HEK293T (cell line): ENCODE measurements around the gene LHX4.

Experiments
- CTCF ChIA-PET: fragments of 350-600 bp; formaldehyde crosslinking; extraction: SDS; loops from one replicate; lab custom pipeline; 2021; ENCODE audit warnings: antibody characterized with exemption, inconsistent platforms; lab: Yijun Ruan, JAX
- POLR2A ChIA-PET: fragments of 350-600 bp; formaldehyde crosslinking; extraction: SDS; loops from one replicate; lab custom pipeline; 2020; ENCODE audit warnings: antibody characterized with exemption, inconsistent platforms; lab: Yijun Ruan, JAX
- DNase-seq: peaks from one replicate; pipeline ENCODE4 v3.0.0; 2012; ENCODE audit warnings: mixed read lengths; ENCODE audit errors: extremely low spot score
- ARNT ChIP-seq: fragments of 450-650 bp; IDR thresholded peaks from 2 replicates; pipeline ENCODE4 v1.6.1; 2017; ENCODE audit warnings: mild to moderate bottlenecking
- BHLHE40 ChIP-seq: fragments of 450-650 bp; IDR thresholded peaks from 2 replicates; pipeline ENCODE4 v1.6.1; 2016; ENCODE audit warnings: mild to moderate bottlenecking, moderate library complexity, borderline replicate concordance
- CTBP1 ChIP-seq: fragments of 450-650 bp; IDR thresholded peaks from 2 replicates; pipeline ENCODE4 v1.6.1; 2016; ENCODE audit warnings: borderline replicate concordance
- ELF4 ChIP-seq: fragments of 450-650 bp; IDR thresholded peaks from 2 replicates; pipeline ENCODE4 v1.6.1; 2017; ENCODE audit warnings: antibody characterized with exemption
- FOXA1 ChIP-seq: fragments of 450-650 bp; IDR thresholded peaks from 2 replicates; pipeline ENCODE4 v1.6.1; 2016; ENCODE audit warnings: mild to moderate bottlenecking
- FOXK2 ChIP-seq: fragments of 450-650 bp; IDR thresholded peaks from 2 replicates; pipeline ENCODE4 v1.6.1; 2016; ENCODE audit warnings: mild to moderate bottlenecking
- FOXM1 ChIP-seq: fragments of 450-650 bp; IDR thresholded peaks from 2 replicates; pipeline ENCODE4 v1.6.1; 2017; ENCODE audit warnings: mild to moderate bottlenecking, borderline replicate concordance
- HDGF ChIP-seq: fragments of 450-650 bp; IDR thresholded peaks from 2 replicates; pipeline ENCODE4 v1.6.1; 2017; ENCODE audit warnings: antibody characterized with exemption, borderline replicate concordance
- L3MBTL2 ChIP-seq: fragments of 450-650 bp; conservative IDR thresholded peaks from 2 replicates; pipeline ENCODE4 v1.6.1; 2016; ENCODE audit warnings: mild to moderate bottlenecking
- LEF1 ChIP-seq: fragments of 450-650 bp; IDR thresholded peaks from 2 replicates; pipeline ENCODE4 v1.6.1; 2017; ENCODE audit warnings: mild to moderate bottlenecking, borderline replicate concordance
- NFRKB ChIP-seq: fragments of 450-650 bp; IDR thresholded peaks from 2 replicates; pipeline ENCODE4 v1.6.1; 2016; ENCODE audit warnings: mild to moderate bottlenecking, moderate library complexity
- PKNOX1 ChIP-seq: fragments of 450-650 bp; IDR thresholded peaks from 2 replicates; pipeline ENCODE4 v1.6.1; 2016
- SP1 ChIP-seq: fragments of 450-650 bp; IDR thresholded peaks from 2 replicates; pipeline ENCODE4 v1.6.1; 2017
- SUZ12 ChIP-seq: fragments of 450-650 bp; IDR thresholded peaks from 2 replicates; pipeline ENCODE4 v1.6.1; 2016; ENCODE audit warnings: mild to moderate bottlenecking
- TARDBP ChIP-seq: fragments of 450-650 bp; IDR thresholded peaks from 2 replicates; pipeline ENCODE4 v1.6.1; 2016
- ZNF384 ChIP-seq: fragments of 450-650 bp; IDR thresholded peaks from 2 replicates; pipeline ENCODE4 v1.6.1; 2016

The LHX4 gene

DNA sequence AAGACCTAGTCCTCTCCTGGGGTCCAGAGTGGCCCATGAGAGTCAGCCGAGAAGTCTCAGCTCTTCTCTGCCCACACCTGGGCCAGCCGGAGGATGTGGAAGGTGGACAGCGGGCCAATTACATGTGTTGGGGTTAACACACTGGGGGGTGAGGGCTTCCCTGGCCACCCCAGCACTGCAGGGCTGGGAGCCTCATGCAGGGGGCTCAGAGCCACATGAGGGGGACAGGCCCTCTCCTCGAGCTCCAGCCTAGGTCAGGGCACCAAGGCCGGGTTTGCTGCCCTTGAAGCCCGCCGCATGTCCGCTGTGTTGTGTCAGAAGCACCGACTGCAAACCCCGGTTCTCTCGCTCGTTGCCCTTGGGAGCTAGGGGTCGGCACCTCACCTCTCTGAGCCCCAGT is 30.5 kb downstream of the LHX4 start:
- POLR2A ChIA-PET = no interaction called here
- TF ChIP-seq ELF4 (no peak), SUZ12 (no peak), BHLHE40 (no peak), CTBP1 (no peak)
- DNase-seq = no peak
- CTCF ChIA-PET = interaction anchor here (1.5 to 2.4 kb wide), 2 partner anchors 8 to 20 kb away, joined by 4 to 13 read pairs; no protein-coding TSS in a partner anchor

DNA sequence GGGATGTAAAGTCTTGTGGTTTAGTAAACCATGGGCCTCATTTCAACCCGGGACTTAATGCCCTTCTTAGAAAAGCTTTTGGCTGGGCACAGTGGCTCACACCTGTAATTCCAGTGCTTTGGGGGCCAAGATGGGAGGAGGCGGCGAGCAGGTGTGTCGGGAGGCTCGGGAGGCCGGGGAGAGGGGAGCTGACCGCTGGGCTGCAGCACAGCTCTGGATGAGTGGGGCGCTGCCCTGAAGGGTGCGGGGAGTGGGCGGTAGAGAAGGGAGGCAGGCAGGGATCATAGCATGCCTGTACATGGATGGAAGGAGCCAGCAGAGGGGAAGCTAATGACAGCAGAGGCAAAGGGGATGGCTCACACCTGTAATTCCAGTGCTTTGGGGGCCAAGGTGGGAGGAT is 31.0 kb downstream of the LHX4 start:
- DNase-seq = no peak
- TF ChIP-seq SUZ12 = no peak
- TF ChIP-seq NFRKB = no peak
- no peak for TF ChIP-seq BHLHE40
- ChIA-PET CTCF (interaction anchor here (1.0 to 2.4 kb wide), 3 partner anchors 8 to 29 kb away, joined by 4 to 13 read pairs (median 7); no protein-coding TSS in a partner anchor), POLR2A (no interaction called here)

- POLR2A ChIA-PET = no interaction called here
- CTCF ChIA-PET = interaction anchor here (1.0 to 2.4 kb wide), 4 partner anchors 9 to 30 kb away, joined by 3 to 13 read pairs (median 6); no protein-coding TSS in a partner anchor
- DNase-seq = no peak
- TF ChIP-seq HDGF (no peak), BHLHE40 (no peak), FOXK2 (no peak)
These were observed 31.6 kb downstream of the LHX4 start for GRCh38 chr1:180261524-180262155.

DNA sequence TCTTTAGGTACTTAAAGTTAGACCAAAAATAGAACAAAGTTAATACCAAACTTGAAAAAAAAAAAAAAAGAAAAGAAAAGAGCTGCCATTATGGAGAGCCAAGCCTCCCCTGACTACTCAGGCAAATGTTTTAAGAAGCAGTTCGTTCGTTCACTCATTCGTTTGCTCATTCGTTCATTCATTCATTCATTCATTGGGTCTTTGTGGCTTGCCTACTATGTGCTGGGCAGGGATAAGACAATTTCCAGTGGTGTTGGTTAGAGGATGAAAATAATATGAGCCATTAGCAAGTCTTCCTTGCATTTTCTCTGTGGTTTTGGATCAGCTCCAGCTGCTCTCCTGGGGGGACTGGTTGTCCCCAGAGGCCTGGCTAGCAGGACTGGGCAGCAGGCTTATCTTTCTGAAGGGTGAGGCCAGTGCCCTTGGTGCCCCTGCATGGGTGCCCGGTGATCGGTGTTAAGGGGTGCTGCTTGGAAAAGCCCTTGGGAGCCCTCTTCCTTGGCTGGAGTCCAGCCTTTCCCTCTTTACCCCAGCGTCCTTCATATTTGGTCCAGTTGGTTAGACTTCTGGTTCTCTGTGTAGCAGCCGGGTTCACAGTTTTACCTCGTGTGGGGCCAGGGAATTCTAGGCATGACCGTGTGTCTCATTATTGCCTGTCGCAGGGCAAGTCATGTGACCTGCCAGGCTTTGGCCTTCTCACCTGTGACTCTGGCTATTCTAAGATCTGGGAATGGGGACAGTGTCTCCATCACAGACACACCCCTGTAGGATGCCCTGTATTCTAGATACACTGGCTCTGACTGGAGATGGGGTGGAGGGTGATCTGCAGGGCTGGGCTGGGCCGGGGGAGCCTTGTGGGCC is 32.8 kb downstream of the LHX4 start:
- POLR2A ChIA-PET = no interaction called here
- no peak for TF ChIP-seq ARNT
- no peak for TF ChIP-seq SUZ12
- no peak for TF ChIP-seq FOXM1
- no peak for TF ChIP-seq CTBP1
- no peak for TF ChIP-seq NFRKB
- no peak for TF ChIP-seq FOXA1
- no peak for TF ChIP-seq SP1
- no peak for TF ChIP-seq TARDBP
- TF ChIP-seq LEF1 = no peak
- no peak for TF ChIP-seq ZNF384
- TF ChIP-seq ELF4 = no peak
- no peak for TF ChIP-seq FOXK2
- TF ChIP-seq PKNOX1 = no peak
- TF ChIP-seq BHLHE40 = no peak
- TF ChIP-seq HDGF = no peak
- TF ChIP-seq L3MBTL2 = no peak

DNA sequence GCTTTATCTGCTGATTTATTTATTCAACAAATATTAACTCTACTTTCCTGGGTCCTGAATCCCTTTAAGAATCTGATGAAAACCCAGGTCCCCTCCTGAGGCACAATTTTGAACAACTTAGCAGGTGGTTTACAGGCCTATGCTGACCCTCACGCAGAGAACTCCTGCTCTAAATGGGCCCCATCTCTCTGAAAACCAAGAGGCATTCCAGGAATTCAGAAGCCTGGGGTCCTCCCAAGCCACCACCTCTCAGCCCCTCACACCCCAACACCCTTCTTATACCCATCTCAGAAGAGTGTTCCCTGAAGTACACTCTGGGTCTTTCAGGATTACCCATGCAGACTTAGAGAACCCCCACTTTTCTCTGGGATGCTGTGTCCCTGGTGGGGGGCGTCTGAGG is 34.5 kb downstream of the LHX4 start:
- TF ChIP-seq LEF1 (no peak), TARDBP (no peak), CTBP1 (no peak), PKNOX1 (no peak), SUZ12 (no peak), FOXA1 (no peak)
- CTCF ChIA-PET = no interaction called here
- DNase-seq = no peak
- POLR2A ChIA-PET = no interaction called here

More for the DNA sequence above, 32.8 kb downstream of the LHX4 start:
- DNase-seq = no peak
- CTCF ChIA-PET = interaction anchor here (1.0 to 2.4 kb wide), 3 partner anchors 10 to 31 kb away, joined by 3 to 13 read pairs (median 4); no protein-coding TSS in a partner anchor

DNA sequence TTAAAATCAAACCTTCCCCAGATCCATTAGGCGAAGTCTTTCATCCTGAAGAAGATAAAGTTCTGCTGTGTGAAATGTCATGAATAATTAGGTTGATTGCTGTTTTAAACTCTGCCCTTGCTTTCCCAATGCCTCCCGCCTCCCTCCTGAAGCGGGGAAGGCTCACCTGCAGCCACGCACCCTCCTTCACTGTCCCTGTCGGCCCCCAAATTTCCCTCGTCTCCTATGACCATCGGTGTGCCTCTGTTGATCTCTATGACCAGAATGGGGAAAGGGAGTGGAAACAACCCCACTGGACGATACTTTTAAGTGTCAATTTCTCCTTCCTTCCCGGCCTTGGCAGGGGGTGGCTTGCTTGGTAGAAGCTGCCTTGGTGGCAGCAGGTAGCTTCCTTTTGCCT is 35.1 kb downstream of the LHX4 start:
- TF ChIP-seq ZNF384 (no peak), FOXM1 (no peak), SP1 (no peak), ARNT (no peak), NFRKB (no peak), LEF1 (no peak), BHLHE40 (no peak), PKNOX1 (no peak), ELF4 (no peak), L3MBTL2 (no peak), FOXK2 (no peak), CTBP1 (no peak), SUZ12 (no peak), FOXA1 (no peak)
- DNase-seq = no peak
- POLR2A ChIA-PET = no interaction called here
- CTCF ChIA-PET = interaction anchor here (0.5 kb wide), 1 partner anchor 12 kb away, joined by 3 read pairs; no protein-coding TSS in a partner anchor
